GM06990 (cell line): ENCODE results near the gene RASA4B.

Experiments used
- DNase-seq: peaks from one replicate; pipeline ENCODE4 v3.0.0-alpha.2; 2011; ENCODE audit not compliant: insufficient read length; ENCODE audit errors: extremely low read depth
- H3K27me3 ChIP-seq: replicated peaks from 2 replicates; pipeline ENCODE4 v1.6.0; 2011; ENCODE audit warnings: low read length; ENCODE audit not compliant: control insufficient read depth, insufficient read depth
- H3K36me3 ChIP-seq: 2 replicates; pipeline ENCODE4 v1.5.1; 2011; ENCODE audit warnings: low read length; ENCODE audit not compliant: control insufficient read depth, insufficient read depth
- H3K4me3 ChIP-seq: replicated peaks from 2 replicates; pipeline ENCODE4 v1.5.1; 2011; ENCODE audit warnings: low read depth, mild to moderate bottlenecking, control low read depth, low read length
- TF ChIP-seq, protein P1 (sequence below): IDR thresholded peaks from 2 replicates; pipeline ENCODE4 v1.5.1; 2011; ENCODE audit warnings: low read length, control low read depth, mild to moderate bottlenecking, inconsistent platforms; ENCODE audit not compliant: insufficient read depth, poor library complexity, severe bottlenecking

RASA4B gene

GRCh38 chr7:102450242-102450641 lies 67.3 kb downstream of the RASA4B start:
- Histone ChIP-seq H3K27me3 (no peaks in the 10 kb centered on the region), H3K4me3 (no peak overlapping the region), H3K36me3 (peaks cover 23% of the 10 kb centered on the region)
- TF ChIP-seq, protein P1, sequence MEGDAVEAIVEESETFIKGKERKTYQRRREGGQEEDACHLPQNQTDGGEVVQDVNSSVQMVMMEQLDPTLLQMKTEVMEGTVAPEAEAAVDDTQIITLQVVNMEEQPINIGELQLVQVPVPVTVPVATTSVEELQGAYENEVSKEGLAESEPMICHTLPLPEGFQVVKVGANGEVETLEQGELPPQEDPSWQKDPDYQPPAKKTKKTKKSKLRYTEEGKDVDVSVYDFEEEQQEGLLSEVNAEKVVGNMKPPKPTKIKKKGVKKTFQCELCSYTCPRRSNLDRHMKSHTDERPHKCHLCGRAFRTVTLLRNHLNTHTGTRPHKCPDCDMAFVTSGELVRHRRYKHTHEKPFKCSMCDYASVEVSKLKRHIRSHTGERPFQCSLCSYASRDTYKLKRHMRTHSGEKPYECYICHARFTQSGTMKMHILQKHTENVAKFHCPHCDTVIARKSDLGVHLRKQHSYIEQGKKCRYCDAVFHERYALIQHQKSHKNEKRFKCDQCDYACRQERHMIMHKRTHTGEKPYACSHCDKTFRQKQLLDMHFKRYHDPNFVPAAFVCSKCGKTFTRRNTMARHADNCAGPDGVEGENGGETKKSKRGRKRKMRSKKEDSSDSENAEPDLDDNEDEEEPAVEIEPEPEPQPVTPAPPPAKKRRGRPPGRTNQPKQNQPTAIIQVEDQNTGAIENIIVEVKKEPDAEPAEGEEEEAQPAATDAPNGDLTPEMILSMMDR, result peak; percentile 58
- no peak for DNase-seq

DNA sequence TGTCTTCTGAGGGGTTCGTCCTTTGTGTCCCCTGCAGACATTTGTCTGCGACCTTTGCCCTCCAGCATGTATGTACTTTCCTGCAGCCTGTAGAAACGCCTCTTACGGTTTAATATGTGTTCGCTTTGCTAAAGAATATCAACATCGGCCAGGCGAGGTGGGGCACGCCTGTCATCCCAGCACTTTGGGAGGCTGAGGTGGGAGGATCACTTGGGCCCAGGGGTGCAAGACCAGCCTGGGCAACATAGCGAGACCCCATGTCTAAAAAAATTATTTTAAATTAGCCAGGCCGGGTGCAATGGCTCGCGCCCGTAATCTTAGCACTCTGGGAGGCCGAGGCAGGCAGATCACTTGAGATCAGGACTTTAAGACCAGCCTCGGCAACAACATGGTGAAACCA lies 68.4 kb downstream of the RASA4B start:
- Histone ChIP-seq H3K4me3 (no peak overlapping the region), H3K27me3 (no peaks in the 10 kb centered on the region), H3K36me3 (peaks cover 23% of the 10 kb centered on the region)
- no peak for DNase-seq
- TF ChIP-seq, protein P1, result no peak

DNA sequence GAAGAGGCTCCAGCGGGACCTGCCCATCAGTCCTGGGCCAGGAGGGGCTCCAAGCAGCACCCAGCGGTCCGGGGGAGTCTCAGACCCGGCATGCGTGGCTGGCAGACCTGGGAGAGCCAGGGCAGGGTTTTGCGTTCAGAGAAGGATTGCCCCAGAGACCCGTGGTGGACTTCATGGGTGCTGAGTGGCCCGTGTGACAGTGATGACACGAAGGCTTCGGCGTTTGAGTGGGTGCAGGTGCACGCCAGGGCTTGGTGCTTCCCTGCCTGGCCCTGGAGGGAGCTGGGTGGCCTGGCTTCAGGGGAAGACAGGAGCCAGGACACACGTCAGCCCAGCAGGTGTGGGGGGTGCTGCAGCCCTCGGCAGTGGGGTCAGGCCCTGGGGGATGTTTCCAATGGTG lies 70.3 kb downstream of the RASA4B start:
- TF ChIP-seq, protein P1, result no peak
- DNase-seq, result no peak
- Histone ChIP-seq H3K36me3 (peaks cover 23% of the 10 kb centered on the region), H3K4me3 (no peak overlapping the region), H3K27me3 (no peaks in the 10 kb centered on the region)

GRCh38 chr7:102446387-102447156 lies 71.0 kb downstream of the RASA4B start:
- peaks cover 23% of the 10 kb centered on the region for H3K36me3 ChIP-seq
- no peak for DNase-seq
- H3K27me3 ChIP-seq, result no peaks in the 10 kb centered on the region
- TF ChIP-seq, protein P1, result no peak
- no peak overlapping the region for H3K4me3 ChIP-seq

DNA sequence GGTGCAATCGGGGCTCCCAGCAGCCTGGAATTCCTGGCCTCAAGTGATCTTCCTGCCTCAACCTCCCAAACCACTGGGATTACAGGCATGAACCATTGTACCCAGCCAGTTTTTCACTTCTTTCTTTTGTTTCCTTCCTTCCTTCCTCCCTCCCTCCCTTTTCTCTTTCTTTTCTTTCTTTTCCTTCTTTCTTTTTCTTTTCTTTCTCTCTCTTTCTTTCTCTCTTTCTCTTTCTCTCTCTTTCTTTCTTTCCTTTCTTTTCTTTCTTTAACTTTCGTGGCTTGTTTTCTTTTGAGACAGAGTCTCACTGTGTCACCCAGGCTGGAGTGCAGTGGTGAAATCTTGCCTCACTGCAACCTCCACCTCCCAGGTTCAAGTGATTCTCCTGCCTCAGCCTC lies 71.9 kb downstream of the RASA4B start:
- TF ChIP-seq, protein P1, result no peak
- H3K27me3 ChIP-seq, result no peaks in the 10 kb centered on the region
- H3K4me3 ChIP-seq, result no peak overlapping the region
- no peak for DNase-seq
- H3K36me3 ChIP-seq, result peaks cover 23% of the 10 kb centered on the region
